ENCODE data around the gene ZP2. TPM values are rescaled to one million over a fixed set of nuclear protein-coding genes. Genes with fewer than 3 reads are reported as not detected.

Gene ZP2
- total RNA-seq, 1 donor from 2014 or later: not detected

Other genes with a start within 250 kb of the ZP2 start
- gene DNAH3, start 60.7 kb downstream of the ZP2 start, total RNA-seq: not detected in 2 replicates
- gene LDAF1, start 52.9 kb downstream of the ZP2 start, total RNA-seq: 12.5 and 49.7 TPM in 2 replicates
- not detected in 2 replicates for gene ANKS4B, start 22.1 kb upstream of the ZP2 start, total RNA-seq
- gene CRYM, start 66.7 kb upstream of the ZP2 start, total RNA-seq: not detected in 2 replicates

Data from dermis blood vessel endothelial cell (primary cell).